HepG2 (cell line): ENCODE measurements around the gene NOS1AP.

ENCODE experiments used
- CTCF ChIP-seq: sonication (generic); formaldehyde crosslinking; IDR thresholded peaks from 2 replicates; pipeline ENCODE4 v1.5.0; 2020; ENCODE audit warnings: mild to moderate bottlenecking, missing genetic modification reagents, moderate library complexity
- EP300 ChIP-seq, 3 experiments: sonication (generic) in 1 of 3; formaldehyde crosslinking in 1 of 3; IDR thresholded peaks; 2 replicates each; pipeline versions ENCODE4 v1.5.1 to v1.6.1; 2011 to 2020; ENCODE audit warnings: low read depth in 2 of 3, low read length in 2 of 3, borderline replicate concordance in 1 of 3, improper control_type of control experiment in 1 of 3, mild to moderate bottlenecking in 1 of 3, missing genetic modification reagents in 1 of 3, moderate library complexity in 1 of 3
- GTF2F1 ChIP-seq: fragments of 150-350 bp; IDR thresholded peaks from 2 replicates; pipeline ENCODE4 v1.6.1; 2014; ENCODE audit warnings: low read length
- MAX ChIP-seq: IDR thresholded peaks from 2 replicates; pipeline ENCODE4 v1.6.1; 2012; ENCODE audit warnings: inconsistent platforms
- RAD21 ChIP-seq: fragments of 450-650 bp; formaldehyde crosslinking; IDR thresholded peaks from 2 replicates; pipeline ENCODE4 v1.5.0; 2020; ENCODE audit warnings: mild to moderate bottlenecking
- ZFX ChIP-seq: sonication (generic); formaldehyde crosslinking; IDR thresholded peaks from 2 replicates; pipeline ENCODE4 v1.4.0; 2020; ENCODE audit warnings: mild to moderate bottlenecking, low read depth, missing genetic modification reagents, moderate library complexity

DNA sequence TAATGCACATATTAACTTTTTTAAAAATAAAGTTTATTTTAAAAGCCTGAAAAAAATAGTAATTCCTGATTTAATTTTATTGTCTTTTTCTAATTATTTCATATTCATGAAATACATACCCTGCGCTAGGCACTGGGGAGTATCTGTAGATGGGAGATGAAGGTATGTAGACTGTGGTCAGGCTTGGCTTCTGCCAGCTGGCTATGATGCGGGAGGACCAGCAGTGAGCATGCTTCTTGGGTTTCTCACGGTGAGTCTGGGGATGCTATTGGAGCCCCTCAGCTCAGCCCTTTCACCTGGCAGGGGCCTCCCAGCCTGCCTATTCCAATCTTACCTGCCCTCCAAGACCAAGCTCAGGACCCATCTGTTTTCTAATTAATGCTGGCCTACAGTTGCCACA is 138.4 kb downstream of the NOS1AP start:
- TF ChIP-seq ZFX (CRISPR knock-in tag) (no peak), MAX (no peak), EP300 (IDR thresholded peaks at IDR 0.05; ENCODE audit: low read depth in 2 of 2, low read length in 2 of 2) (no peak), EP300 (CRISPR knock-in tag; IDR thresholded peaks at IDR 0.05; ENCODE audit: borderline replicate concordance) (no peak), GTF2F1 (no peak), RAD21 (no peak), CTCF (CRISPR knock-in tag) (no peak)
